HG03469 (cell line): ENCODE results near the gene RAMP1.
"Not testable (repeated sequence)": the region's sequence is repeated elsewhere in the genome, so short reads cannot be mapped to it uniquely, and the experiment has no call there.

Source experiments
- ATAC-seq: cut with Tn5 transposase; IDR thresholded peaks from one replicate; pipeline ENCODE4 v1.9.1; 2021; ENCODE audit warnings: mild to moderate bottlenecking, moderate library complexity, moderate number of reproducible peaks; ENCODE audit not compliant: unreplicated experiment

Gene RAMP1

GRCh38 chr2:237859533-237860272 is at the start of gene RAMP1:
RAMP1 (plus strand) TSS chr2:237859623; CDS start chr2:237859676, 53 bp downstream.
- no peak for ATAC-seq

DNA sequence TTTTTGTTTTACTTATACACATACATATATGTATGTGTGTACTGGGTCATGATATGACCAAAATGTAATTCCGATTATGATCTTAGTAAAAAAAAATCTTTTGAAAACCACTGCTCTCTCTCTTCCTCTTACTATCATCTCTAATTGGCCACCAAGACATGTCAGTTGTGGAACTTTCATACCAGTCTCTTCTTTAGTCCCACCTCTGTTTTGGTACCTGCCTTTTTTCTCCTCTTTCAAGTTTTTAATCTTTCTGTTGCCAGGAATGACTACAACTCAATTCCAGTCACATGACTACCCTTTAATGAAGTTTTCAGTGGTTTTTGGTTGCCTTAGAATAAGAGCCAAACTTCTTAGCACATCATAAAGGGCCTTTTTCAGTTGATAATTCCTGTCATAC is 43.8 kb upstream of the RAMP1 start:
- ATAC-seq: no peak

GRCh38 chr2:237816531-237816930 is 42.9 kb upstream of the RAMP1 start:
- no peak for ATAC-seq

- ATAC-seq: no peak
Observed at GRCh38 chr2:237818066-237818473, 41.4 kb upstream of the RAMP1 start.

GRCh38 chr2:237819231-237819630 is 40.2 kb upstream of the RAMP1 start:
- ATAC-seq: no peak

DNA sequence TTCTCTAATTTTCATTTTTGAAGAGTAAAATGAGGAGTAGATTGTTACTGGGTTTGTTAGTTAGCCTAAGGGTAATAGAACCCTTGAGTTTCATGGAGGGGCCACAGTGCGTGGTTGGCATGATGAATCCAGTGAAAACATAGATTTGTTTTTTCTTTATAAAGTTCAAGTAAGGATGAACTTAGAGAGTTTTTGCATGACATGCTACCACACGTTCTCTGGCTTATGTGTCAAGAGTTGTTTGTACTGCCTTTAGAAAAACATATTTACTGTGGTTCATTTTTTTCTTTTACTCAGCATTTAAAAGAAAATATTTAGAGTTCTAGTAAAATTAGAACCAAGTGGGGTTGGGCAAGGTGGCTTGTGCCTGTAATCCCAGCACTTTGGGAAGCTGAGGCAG is 39.0 kb upstream of the RAMP1 start:
- no peak for ATAC-seq

- ATAC-seq: no peak
Observed at GRCh38 chr2:237823544-237823943, 35.9 kb upstream of the RAMP1 start.

- ATAC-seq: no peak
Observed at GRCh38 chr2:237824085-237824484, 35.3 kb upstream of the RAMP1 start.

DNA sequence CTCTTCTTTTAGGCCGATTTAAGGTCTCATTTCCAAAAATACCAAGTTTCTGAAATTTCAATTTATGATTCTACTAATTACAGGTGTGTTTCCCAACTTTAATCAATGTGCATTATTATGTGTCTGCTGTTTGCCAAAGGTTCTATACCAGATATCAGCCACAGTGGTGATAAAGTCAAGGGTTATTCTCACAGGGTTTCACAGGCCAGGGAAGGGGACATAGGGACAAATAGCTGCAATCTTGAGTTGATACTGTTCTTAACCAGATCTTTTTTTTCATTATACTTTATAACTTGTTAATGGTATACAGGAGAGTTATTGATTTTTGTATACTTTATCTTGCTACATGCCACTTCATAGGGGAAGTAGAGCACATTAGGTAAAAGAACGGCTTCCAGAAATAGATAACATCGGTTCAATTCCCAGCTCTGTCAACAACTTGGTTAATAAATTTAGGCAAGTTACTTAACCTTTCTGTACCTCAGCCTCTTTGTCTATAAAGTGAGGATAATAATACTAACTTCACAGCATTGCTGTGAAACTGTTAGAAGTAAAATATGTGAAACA is 31.9 kb upstream of the RAMP1 start:
- ATAC-seq: no peak

- ATAC-seq: no peak
Observed at GRCh38 chr2:237830522-237830921, 28.9 kb upstream of the RAMP1 start.

GRCh38 chr2:237833546-237833945 is 25.9 kb upstream of the RAMP1 start:
- ATAC-seq: no peak

DNA sequence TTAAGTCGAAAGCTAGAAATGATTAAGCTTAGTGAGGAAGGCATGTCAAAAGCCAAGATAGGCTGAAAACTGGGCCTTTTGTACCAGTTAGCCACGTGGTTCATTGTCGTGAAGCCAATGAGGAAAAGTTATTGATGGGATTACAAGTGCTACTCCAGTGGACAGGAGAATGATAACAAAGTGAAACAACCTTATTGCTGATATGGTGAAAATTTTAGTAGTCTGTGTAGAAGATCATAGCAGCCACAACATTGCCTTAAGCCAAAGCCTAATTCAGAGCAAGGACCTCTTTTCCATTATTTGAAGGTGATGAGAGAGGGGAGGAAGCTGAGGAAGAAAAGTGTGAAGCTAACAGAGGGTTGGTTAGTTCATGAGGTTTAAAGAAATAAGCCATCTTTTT is 24.1 kb upstream of the RAMP1 start:
- no peak for ATAC-seq

DNA sequence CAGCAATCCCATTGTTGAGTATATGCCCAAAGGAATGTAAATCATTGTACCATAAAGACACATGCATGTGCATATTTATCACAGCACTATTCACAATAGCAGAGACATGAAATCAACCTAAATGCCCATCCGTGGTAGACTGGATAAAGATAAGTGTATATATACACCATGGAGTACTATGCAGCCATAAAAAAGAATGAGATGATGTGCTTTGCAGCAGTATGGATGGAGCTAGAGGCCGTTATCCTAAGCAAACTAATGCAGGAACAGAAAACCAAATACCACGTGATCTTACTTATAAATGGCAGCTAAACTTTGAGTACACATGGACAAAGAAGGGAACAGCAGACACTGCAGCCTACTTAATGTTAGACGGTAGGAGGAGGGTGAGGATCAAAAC is 18.4 kb upstream of the RAMP1 start:
- ATAC-seq: no peak

GRCh38 chr2:237848940-237849339 is 10.5 kb upstream of the RAMP1 start:
- ATAC-seq: not testable (repeated sequence)

GRCh38 chr2:237854295-237854694 is 5.1 kb upstream of the RAMP1 start:
- no peak for ATAC-seq

DNA sequence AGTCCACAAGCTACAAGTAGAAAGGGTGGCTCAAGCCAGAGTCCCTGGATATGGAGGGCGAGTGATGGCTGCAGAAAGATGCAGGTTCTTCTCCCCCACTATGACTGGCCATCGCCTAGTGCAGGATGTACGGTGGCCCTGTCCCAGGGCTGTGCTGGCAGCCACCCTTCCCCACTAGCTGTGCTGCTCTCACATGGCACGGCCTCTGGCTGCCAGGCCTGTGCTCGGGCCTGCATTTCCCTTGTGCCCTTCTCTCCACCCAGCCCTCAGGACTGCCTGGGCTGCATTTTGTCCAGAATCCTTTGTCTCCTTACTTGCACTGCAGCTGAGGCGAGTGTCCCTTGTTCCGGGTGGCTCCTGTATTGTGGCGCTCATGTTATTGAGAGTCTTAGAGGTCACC is 1.6 kb upstream of the RAMP1 start:
- ATAC-seq: no peak

DNA sequence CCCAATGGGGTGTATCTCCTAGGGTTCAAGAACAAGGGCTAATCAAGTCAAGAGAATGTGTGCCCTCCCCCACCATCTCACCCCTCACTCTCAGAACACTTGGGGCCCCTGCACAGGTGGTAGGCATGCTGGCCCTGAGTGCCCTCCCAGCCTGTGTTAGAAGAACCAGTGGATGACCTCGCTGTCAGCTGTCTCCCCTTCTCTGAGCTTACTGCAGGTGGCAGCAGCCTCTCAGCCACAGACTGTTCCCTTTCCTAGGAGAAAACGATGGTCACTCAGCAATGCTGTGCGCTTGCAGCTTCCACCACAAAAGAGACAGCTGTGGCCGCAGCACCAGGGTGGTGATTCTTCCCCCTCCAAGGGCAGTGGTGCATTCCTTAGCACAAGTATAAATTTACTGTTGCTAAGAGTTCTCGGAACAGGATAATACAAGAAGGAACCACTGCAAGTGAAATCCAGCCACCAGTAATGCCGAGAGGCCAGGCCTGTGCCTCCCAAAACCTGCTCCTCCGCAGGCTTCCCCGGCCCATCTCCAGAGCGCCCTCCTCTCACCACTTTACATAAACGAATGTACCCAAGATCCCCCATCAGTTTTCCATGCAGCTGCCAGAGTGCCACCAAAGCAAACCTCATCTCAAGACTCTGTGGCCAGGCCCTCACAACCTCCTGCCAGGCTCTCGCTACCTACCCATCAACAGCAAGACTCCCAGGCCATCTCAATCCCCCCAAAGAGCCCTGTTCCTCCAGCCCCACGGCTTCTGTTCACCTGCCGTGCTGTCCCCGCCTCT is 935 bp upstream of the RAMP1 start:
- no peak for ATAC-seq

GRCh38 chr2:237859082-237859433 is 365 bp upstream of the RAMP1 start:
- ATAC-seq: no peak

DNA sequence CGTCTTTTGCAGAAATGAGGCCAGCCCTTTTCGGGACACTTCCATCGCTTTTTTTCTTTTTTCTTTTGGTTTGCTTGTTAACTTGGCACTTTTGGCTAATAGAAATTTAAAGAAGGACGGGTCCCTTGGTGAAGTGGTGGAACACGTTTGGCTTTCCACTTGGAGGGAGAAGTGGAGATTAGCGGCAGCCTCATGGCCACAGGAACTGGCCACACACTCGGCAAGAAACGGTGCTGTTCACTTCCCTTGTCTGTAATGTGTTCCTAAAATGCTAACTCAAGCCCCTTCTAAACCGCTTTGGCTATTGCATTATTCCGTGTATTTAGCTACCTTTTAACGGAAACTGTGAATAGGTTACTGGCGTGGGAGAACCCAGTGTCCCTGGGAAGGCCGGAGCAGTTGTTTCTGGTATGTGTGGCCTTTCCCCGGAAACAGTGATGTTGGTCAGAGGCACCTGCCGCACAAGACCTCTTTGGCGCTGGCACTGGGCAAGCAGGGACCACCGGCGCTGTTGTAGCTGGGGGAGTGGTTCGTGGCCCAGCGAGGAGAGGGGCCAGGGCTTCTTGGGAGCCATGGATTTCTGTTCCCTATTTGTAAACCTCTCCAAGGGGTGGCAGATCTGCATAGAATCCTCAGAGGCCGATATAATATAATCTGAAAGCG is 981 bp downstream of the RAMP1 start:
- no peak for ATAC-seq

GRCh38 chr2:237861875-237862527 is 2.6 kb downstream of the RAMP1 start:
- ATAC-seq: no peak

GRCh38 chr2:237862528-237862895 is 3.1 kb downstream of the RAMP1 start:
- no peak for ATAC-seq
